IPS-18a (cell line): ENCODE results near the gene LIX1.

ENCODE experiments used
- H3K27ac ChIP-seq: one replicate; pipeline ENCODE4 v1.5.1; 2013; ENCODE audit warnings: low read length
- H3K27me3 ChIP-seq: one replicate; pipeline ENCODE4 v1.6.1; 2013; ENCODE audit warnings: mild to moderate bottlenecking, low read length; ENCODE audit not compliant: control insufficient read depth, insufficient read depth
- H3K36me3 ChIP-seq: one replicate; pipeline ENCODE4 v1.6.1; 2013; ENCODE audit warnings: low read depth, low read length; ENCODE audit not compliant: control insufficient read depth
- H3K4me1 ChIP-seq: one replicate; pipeline ENCODE4 v1.6.1; 2013; ENCODE audit warnings: low read depth, low read length; ENCODE audit not compliant: control insufficient read depth
- H3K4me3 ChIP-seq: one replicate; pipeline ENCODE4 v1.5.1; 2013; ENCODE audit warnings: low read length
- H3K9ac ChIP-seq: one replicate; pipeline ENCODE4 v1.6.1; 2013; ENCODE audit warnings: mild to moderate bottlenecking, low read length, moderate library complexity
- H3K9me3 ChIP-seq: one replicate; pipeline ENCODE4 v1.6.1; 2013; ENCODE audit warnings: low read depth, low read length; ENCODE audit not compliant: control insufficient read depth

Gene LIX1

DNA sequence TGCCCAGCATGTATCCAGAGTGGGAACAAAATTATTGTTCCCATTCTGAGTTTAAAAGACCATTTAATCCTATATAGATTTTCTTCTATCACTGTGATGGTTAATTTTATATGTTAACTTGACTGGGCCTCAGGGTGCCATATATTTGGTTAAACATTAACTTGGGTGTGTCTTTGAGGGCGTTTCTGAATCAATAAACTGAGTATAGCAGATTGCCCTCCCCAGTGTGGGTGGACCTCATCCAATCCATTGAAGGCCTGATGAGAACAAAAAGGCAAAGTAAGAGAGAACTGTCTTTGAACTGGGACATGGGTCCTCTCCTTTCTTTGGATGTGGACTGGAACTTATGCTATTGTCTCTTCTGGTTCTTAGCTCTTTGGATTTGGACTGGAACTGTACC is 23.3 kb upstream of the LIX1 start:
- Histone ChIP-seq H3K36me3 (peaks cover 60% of the 10 kb centered on the region), H3K9ac (no peak overlapping the region), H3K27ac (no peak overlapping the region)

DNA sequence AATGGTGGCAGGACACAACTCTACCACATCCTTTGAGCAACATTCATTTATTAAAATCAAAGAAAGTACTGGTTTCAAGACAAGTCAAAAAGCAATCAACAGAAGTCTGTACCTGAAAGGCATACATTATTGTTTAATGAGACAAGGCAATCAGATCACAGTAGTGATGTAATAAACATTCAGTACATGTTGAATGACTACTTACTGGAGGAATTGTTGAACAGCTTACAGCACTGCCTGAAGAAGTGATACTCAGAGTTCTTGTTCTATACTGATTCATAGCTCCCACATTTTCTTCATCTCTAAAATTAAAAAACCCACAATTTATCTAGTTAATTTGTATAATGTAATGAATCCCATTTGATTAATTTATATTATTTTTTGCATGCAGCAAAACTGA is 22.4 kb upstream of the LIX1 start:
- Histone ChIP-seq H3K27ac (no peak overlapping the region), H3K9ac (no peak overlapping the region), H3K27me3 (no peaks in the 10 kb centered on the region), H3K9me3 (no peaks in the 10 kb centered on the region), H3K4me1 (no peaks in the 10 kb centered on the region), H3K4me3 (no peak overlapping the region), H3K36me3 (peaks cover 59% of the 10 kb centered on the region)

More for the DNA sequence above, 23.3 kb upstream of the LIX1 start:
- Histone ChIP-seq H3K27me3 (no peaks in the 10 kb centered on the region), H3K9me3 (no peaks in the 10 kb centered on the region), H3K4me1 (no peaks in the 10 kb centered on the region), H3K4me3 (no peak overlapping the region)

DNA sequence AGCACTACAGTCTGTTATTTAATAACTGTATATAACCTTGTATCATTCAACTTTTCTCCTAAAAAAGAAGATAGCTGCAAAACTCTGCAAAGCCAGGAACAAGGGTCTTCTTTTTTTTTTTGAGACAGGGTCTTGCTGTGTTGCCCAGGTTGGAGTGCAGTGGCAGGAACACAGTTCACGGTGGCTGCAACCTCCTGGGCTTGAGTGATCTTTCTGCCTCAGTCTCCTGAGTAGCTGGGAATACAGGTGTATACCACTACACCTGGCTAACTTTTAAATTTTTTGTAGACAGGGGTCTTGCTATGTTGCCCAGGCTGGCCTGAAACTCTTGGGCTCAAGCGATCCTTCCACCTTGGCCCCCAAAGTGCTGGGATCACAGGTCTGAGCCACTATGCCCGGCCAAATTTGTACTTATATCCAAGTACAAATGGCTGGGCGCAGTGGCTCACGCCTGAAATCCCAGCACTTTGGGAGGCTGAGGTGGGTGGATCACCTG is 21.4 kb upstream of the LIX1 start:
- peaks cover 55% of the 10 kb centered on the region for H3K36me3 ChIP-seq
- H3K4me3 ChIP-seq: no peak overlapping the region
- no peaks in the 10 kb centered on the region for H3K4me1 ChIP-seq
- no peaks in the 10 kb centered on the region for H3K9me3 ChIP-seq
- H3K9ac ChIP-seq: no peak overlapping the region
- H3K27ac ChIP-seq: no peak overlapping the region
- H3K27me3 ChIP-seq: no peaks in the 10 kb centered on the region

DNA sequence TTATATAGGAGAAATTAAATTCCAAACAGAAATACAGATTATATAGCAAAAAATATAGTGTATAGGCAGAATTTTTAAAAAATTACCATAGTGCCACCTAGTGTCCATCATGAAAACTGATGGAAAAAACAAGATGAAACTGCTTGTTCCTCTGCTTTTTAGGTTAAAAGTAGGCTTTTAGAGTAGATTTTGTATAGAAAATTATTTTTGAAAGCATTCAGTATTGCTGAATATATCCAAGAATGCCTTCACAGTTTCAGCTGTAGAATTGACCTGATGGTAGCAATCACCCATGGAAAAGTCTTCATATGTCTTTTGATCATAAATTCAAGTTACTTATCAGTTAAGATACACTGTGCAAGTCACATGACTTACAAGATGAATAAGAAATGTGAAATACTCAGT is 21.0 kb upstream of the LIX1 start:
- no peaks in the 10 kb centered on the region for H3K9me3 ChIP-seq
- H3K4me3 ChIP-seq: no peak overlapping the region
- no peak overlapping the region for H3K9ac ChIP-seq
- no peaks in the 10 kb centered on the region for H3K27me3 ChIP-seq
- no peak overlapping the region for H3K27ac ChIP-seq
- H3K36me3 ChIP-seq: peaks cover 50% of the 10 kb centered on the region
- H3K4me1 ChIP-seq: no peaks in the 10 kb centered on the region

DNA sequence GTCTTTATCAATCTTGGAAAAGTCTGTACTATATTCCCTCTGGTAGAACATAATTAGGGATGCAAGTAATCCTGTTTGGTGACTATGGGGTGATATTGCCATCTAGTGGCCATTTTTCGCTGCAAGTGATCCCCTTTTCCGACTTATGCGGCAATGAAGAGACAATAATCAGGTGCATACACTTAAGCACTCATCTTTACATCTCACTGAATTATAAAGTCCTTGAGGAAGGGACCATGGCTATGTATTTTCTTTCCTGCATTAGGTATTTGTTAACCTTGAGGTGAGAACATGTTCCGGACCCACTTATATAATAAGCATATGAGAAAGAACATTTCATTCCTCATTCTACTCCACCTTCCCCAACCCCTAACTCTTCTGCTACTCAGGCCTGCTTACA is 19.6 kb upstream of the LIX1 start:
- Histone ChIP-seq H3K27me3 (no peaks in the 10 kb centered on the region), H3K4me1 (no peaks in the 10 kb centered on the region), H3K9me3 (no peaks in the 10 kb centered on the region), H3K4me3 (no peak overlapping the region), H3K27ac (no peak overlapping the region), H3K36me3 (peaks cover 37% of the 10 kb centered on the region), H3K9ac (no peak overlapping the region)

DNA sequence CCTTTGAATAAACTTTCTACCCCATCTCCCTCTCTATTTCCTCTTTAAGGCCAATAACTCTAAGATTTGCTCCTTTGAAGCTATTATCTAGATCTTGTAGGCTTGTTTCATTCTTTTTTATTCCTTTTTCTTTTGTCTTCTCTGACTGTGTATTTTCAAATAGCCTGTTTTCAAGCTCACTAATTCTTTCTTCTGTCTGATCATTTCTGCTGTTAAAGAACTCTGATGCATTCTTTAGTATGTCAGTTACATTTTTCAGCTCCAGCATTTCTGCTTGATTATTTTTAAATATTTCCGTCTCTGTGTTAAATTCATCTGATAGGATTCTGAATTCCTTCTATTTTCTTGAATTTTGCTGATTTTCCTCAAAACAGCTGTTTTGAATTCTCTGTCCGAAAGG is 15.3 kb upstream of the LIX1 start:
- Histone ChIP-seq H3K4me3 (no peak overlapping the region), H3K36me3 (peaks cover 16% of the 10 kb centered on the region), H3K4me1 (no peaks in the 10 kb centered on the region), H3K27ac (no peak overlapping the region), H3K9ac (no peak overlapping the region), H3K27me3 (no peaks in the 10 kb centered on the region), H3K9me3 (no peaks in the 10 kb centered on the region)

DNA sequence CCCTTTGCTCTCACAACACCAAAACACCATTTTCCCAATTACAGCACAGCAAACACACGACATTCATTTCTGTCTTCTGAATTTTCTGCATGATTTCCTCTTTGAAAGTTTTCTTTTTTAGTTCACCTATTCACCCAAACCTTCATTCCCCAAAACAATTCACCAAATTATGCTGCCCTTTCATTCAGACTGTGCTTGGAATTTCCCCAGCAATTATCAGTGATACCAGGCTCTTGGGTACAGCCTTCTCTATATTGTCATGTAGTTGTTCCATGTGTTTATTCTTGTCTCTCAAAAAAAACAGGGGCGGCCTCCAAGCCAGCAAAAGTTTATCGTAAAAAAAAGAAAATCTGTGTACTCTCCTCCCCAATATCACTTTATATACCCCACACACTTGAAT is 9.0 kb upstream of the LIX1 start:
- Histone ChIP-seq H3K27me3 (no peaks in the 10 kb centered on the region), H3K9ac (no peak overlapping the region), H3K4me3 (no peak overlapping the region), H3K36me3 (no peaks in the 10 kb centered on the region), H3K27ac (no peak overlapping the region), H3K4me1 (no peaks in the 10 kb centered on the region), H3K9me3 (no peaks in the 10 kb centered on the region)

DNA sequence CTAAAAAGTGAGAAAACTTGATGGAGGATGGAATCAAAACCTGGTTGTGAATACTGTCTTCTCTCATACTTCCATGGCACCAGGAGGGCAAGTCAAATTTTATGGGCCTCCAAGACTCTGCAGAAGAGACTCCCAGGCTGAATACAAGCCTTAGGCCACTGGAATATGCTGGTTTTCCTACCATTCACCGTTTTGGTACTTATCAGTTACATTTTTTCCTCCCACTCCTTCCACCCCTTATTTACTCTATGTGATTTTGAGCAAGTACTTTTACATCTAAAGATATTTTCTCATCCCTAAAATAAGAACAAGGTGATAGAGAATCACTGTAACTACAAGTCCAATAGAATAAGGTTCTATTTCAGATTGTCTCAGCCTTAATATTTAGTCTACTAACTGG is 8.0 kb upstream of the LIX1 start:
- Histone ChIP-seq H3K4me1 (no peaks in the 10 kb centered on the region), H3K27ac (no peak overlapping the region), H3K36me3 (no peaks in the 10 kb centered on the region), H3K9ac (no peak overlapping the region), H3K4me3 (no peak overlapping the region), H3K9me3 (no peaks in the 10 kb centered on the region), H3K27me3 (no peaks in the 10 kb centered on the region)

DNA sequence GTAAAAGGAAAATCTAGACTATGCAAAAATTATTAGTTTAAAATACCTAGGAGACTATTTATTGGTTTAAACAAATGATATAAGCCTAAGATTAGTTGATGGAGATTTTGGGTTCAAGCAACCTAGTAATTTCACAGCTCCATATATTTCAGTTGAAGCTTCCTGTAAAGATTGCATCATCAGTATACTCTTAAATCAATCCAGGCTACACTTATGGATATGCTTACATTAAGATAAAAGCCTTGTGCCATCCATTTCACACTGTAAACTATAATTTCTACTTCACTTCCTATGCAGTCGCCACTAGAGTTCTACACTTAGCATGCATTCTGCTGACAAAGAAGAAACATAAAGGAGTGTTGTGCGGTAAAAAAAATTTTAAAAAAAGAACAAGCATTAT is 7.3 kb upstream of the LIX1 start:
- Histone ChIP-seq H3K9me3 (no peaks in the 10 kb centered on the region), H3K9ac (no peak overlapping the region), H3K27me3 (no peaks in the 10 kb centered on the region), H3K4me1 (no peaks in the 10 kb centered on the region), H3K4me3 (no peak overlapping the region), H3K27ac (no peak overlapping the region), H3K36me3 (no peaks in the 10 kb centered on the region)

DNA sequence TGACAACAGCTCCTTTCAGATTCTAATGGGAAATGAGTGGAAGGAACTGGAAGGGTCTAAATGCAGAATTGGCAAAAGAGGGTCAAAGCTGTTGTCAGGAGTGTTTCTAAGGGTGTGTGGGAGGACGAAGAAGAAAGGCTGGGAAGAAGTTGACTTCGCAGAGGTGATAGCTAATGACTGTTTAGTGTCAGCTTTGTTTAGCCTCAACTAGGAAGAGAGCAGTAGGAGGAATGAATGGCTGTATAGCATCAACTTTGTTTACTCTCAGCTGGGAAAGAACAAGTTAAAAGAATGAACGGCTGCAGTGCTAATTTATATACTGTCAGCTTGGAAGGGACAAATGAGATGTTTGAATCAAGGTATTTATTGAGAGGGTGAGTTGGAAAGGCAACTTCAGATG is 5.9 kb upstream of the LIX1 start:
- Histone ChIP-seq H3K27me3 (no peaks in the 10 kb centered on the region), H3K4me3 (no peak overlapping the region), H3K36me3 (no peaks in the 10 kb centered on the region), H3K9ac (no peak overlapping the region), H3K27ac (no peak overlapping the region), H3K9me3 (no peaks in the 10 kb centered on the region), H3K4me1 (no peaks in the 10 kb centered on the region)

DNA sequence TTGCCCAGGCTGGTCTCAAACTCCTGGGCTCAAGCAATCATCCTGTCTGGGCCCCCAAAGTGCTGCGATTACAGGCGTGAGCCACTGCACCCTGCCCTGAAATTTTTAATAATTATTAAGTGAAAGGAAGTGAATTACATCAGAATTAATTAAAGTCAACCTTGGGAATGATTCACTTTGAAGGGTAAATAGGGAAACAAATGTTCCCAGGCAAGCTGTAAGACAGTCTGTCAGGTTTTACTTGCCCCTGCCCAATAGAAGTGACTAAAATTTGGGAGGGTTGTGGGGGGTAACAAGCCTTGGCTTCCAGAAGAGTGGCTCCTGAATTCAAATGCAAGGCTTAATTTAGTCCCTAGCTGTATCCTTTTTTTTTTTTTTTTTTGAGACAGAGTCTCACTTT is 1.3 kb upstream of the LIX1 start:
- H3K9ac ChIP-seq: no peak overlapping the region
- H3K4me3 ChIP-seq: no peak overlapping the region
- no peak overlapping the region for H3K27ac ChIP-seq
- H3K36me3 ChIP-seq: no peaks in the 10 kb centered on the region
- no peaks in the 10 kb centered on the region for H3K27me3 ChIP-seq
- H3K9me3 ChIP-seq: no peaks in the 10 kb centered on the region
- H3K4me1 ChIP-seq: peaks cover 27% of the 10 kb centered on the region

DNA sequence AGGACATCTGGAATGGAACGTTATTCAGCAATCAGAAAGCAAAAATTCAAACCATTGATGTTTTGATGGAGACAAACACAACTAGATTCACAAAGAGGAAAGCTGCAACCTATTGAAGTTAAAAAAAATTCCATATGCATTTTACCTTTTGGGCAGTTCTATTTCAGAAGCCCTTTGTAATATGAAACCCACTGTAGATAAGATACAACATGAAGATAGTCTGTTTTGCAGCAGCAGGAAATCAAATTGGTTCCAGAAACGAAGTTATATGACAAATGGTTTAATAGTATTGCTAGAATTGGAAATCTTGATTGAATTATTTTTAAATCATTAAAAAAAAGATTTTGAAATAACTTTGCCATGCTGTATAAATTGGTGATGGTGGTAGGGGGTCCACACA is 872 bp downstream of the LIX1 start:
- H3K4me1 ChIP-seq: peaks cover 30% of the 10 kb centered on the region
- no peak overlapping the region for H3K9ac ChIP-seq
- peak overlapping the region; percentile 49 for H3K4me3 ChIP-seq
- no peak overlapping the region for H3K27ac ChIP-seq
- H3K27me3 ChIP-seq: no peaks in the 10 kb centered on the region
- H3K36me3 ChIP-seq: no peaks in the 10 kb centered on the region
- no peaks in the 10 kb centered on the region for H3K9me3 ChIP-seq
